Gastrocnemius medialis (tissue), 4 donors: ENCODE data around the gene OR3A1. TPM values are rescaled to one million over a fixed set of nuclear protein-coding genes. Genes with fewer than 3 reads are reported as not detected.

ENCODE experiments used
- total RNA-seq, 4 donors: library from RNA; depleted of rRNA; stranded (reverse); fragments of >200 nt; gene quantifications; one replicate each; pipeline versions ENCODE4 v1.1.0 to v1.2.3, GENCODE V29; 2016

Gene OR3A1
- total RNA-seq, 4 donors from 2014 or later = not detected

Other genes with a start within 250 kb of the OR3A1 start
- gene OR1D5, start 234.8 kb downstream of the OR3A1 start, total RNA-seq = not detected
- gene OR1D2, start 193.9 kb downstream of the OR3A1 start, total RNA-seq = not detected
- not detected for gene OR1G1, start 170.8 kb downstream of the OR3A1 start, total RNA-seq
- gene OR1A2, start 100.8 kb downstream of the OR3A1 start, total RNA-seq = not detected
- not detected for gene OR1A1, start 90.7 kb downstream of the OR3A1 start, total RNA-seq
- under 1 TPM in 2 of 4 donors, not detected in 2; 0.46 to 0.65 TPM for gene OR3A2, start 87.9 kb upstream of the OR3A1 start, total RNA-seq
- gene OR1E1, start 100.0 kb upstream of the OR3A1 start, total RNA-seq = not detected
- not detected for gene OR3A3, start 113.0 kb upstream of the OR3A1 start, total RNA-seq
- under 1 TPM in 1 of 4 donors, not detected in 3; 0.49 TPM for gene OR1E2, start 135.5 kb upstream of the OR3A1 start, total RNA-seq
- under 1 TPM in 2 of 4 donors, not detected in 2; 0.22 to 0.23 TPM for gene SPATA22, start 173.5 kb upstream of the OR3A1 start, total RNA-seq
- gene ASPA, start 177.6 kb upstream of the OR3A1 start, total RNA-seq = 1 to 10 TPM in 3 of 4 donors, under 1 TPM in 1; 0.89 to 4.8 (median 1.4) TPM